GM13976 (cell line): Measurements from ENCODE around the gene MFSD11.
"Not testable (repeated sequence)": the region's sequence is repeated elsewhere in the genome, so short reads cannot be mapped to it uniquely, and the experiment has no call there.

Experiments used
- DNase-seq: peaks from one replicate; pipeline ENCODE4 v3.0.0; 2012; ENCODE audit warnings: low spot score
- in situ Hi-C: fragments of 300-500 bp; cut with MboI; formaldehyde crosslinking; loops from one replicate; pipeline ENCODE4 v1.12.0; 2022; ENCODE audit warnings: low sequenced_read_pairs, mixed read lengths, inconsistent platforms; ENCODE audit not compliant: unreplicated experiment
- TF ChIP-seq, protein P1 (sequence below): IDR thresholded peaks from 2 replicates; pipeline ENCODE4 v1.5.1; 2012; ENCODE audit warnings: borderline replicate concordance, mild to moderate bottlenecking; ENCODE audit not compliant: insufficient read depth; ENCODE audit errors: extremely low read depth, missing control alignments, control extremely low read depth

MFSD11 gene

DNA sequence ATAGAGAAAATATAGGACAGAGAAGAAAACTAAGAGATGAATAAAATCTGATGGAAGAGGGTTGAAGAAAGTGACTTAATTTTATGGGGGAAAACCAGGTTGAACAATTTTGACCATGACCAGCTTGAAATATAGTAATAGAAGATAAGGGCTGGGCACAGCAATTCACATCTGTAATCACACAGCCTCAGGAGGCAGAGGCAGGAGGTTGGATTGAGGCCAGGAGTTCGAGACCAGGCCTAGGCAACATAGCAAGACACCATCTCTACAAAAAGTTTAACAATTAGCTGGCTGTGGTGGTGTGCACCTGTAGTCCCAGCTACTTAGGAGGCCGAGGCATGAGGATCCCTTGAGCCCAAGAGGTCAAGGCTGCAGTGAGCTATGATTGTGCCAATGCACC is 35.8 kb upstream of the MFSD11 start:
- in situ Hi-C loops = no loop called here
- DNase-seq = no peak
- TF ChIP-seq, protein P1, sequence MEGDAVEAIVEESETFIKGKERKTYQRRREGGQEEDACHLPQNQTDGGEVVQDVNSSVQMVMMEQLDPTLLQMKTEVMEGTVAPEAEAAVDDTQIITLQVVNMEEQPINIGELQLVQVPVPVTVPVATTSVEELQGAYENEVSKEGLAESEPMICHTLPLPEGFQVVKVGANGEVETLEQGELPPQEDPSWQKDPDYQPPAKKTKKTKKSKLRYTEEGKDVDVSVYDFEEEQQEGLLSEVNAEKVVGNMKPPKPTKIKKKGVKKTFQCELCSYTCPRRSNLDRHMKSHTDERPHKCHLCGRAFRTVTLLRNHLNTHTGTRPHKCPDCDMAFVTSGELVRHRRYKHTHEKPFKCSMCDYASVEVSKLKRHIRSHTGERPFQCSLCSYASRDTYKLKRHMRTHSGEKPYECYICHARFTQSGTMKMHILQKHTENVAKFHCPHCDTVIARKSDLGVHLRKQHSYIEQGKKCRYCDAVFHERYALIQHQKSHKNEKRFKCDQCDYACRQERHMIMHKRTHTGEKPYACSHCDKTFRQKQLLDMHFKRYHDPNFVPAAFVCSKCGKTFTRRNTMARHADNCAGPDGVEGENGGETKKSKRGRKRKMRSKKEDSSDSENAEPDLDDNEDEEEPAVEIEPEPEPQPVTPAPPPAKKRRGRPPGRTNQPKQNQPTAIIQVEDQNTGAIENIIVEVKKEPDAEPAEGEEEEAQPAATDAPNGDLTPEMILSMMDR = no peak

DNA sequence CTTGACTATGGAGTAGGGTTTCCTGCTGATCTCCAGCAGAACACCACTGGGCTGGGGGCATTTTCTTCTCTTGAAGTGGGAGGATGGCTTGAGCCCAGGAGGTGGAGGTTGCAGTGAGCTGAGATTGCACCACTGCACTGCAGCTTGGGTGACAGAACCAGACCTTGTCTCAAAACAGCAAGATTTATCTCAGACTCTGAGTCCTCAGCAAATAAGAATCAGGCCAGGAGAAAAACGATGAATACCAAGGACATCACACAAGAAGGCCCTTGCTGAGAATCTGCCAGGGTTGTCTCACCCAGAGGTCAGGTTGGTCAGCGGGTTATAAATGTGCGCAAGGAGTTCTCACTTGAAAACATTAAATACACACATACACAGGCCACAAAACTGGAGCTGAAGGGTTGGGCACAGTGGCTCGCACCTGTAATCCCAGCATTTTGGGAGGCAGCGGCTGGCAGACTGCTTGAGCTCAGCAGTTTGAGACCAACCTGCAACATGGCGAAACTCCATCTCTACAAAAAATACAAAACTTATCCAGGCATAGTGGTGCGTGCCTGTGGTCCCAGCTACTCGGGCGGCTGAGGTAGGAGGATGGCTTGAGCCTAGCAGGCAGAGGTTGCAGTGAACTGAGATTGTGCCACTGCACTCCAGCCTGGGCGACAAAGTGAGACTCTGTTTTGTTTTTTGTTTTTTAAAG is 34.8 kb upstream of the MFSD11 start:
- in situ Hi-C loops = no loop called here
- DNase-seq = no peak
- TF ChIP-seq, protein P1 = no peak

DNA sequence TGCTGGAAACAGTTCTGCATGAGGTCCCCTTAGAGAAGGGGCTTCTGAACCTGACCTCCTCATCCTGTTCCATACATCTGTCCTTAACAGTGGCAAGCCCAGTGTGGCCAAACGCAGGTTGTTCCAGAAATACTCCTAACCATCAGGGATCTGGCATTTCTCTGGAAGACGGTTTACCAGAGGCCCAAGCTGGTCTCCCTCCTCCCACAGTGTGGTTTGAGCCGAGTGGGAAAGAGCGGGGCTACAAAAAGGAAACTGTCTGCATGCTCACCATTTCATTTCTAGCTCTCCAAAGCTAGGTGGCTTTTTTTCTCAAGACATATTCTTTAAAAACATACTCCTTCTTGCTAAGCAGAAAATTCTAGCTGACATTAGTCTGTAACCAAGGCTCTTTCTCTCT is 33.1 kb upstream of the MFSD11 start:
- DNase-seq = no peak
- in situ Hi-C loops = no loop called here
- TF ChIP-seq, protein P1 = no peak

DNA sequence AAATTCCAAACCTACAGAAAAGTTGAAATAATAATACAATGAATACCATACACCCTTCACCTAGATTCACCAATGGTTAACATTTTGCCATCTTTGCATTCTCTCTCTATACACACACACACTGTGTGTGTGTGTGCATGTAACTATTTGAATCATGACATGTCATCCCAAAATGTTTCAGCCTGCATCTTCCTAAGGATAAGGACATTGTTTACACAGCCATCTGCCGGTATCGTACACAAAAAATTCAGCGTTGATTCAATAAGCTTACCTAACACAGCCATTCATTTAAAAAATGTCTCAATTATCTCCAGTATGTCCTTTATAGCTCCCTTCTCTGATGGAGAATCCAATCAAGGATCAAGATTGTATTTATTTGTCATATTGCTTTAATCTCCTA is 31.1 kb upstream of the MFSD11 start:
- DNase-seq = no peak

DNA sequence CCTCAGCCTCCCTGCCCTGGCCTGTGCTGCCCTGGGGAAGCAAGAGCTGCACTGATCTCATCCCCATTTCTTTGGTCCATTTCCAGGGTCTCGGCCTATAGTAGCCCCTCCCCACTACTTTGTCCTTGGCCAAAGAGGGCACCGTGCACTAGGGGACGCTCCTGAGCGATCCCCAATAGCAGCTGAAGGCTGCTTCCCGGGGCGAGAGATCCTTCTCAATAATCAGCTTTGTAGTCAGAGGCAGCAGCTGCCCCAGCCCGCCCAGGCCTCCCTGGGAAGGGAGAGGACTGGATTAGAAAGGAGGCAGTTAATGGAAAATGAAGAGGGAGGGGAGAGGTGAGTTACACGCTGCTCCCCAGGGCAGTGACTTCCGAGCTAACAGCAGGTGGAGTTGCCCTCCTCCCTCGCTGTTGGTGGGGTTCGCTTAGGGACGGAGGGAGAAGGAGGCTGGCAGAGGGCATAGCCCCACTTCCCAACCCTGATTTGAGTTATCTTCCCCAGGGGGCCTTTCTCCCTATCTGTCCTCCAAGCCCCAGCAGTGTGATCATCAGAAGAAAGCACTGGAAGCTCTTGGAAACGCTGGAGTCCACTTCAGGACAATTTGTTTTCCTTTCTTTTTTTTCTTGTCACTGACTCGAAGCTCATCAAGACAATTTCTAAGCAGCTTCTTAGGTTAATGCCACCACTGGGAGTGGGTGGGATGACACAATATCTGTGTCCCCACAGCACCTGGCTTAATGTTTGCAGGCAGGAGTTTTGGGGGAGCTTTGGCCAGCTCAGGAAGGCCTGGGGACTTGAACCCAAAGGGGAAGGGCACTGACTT is 29.7 kb upstream of the MFSD11 start:
- TF ChIP-seq, protein P1 = no peak
- in situ Hi-C loops = no loop called here
- no peak for DNase-seq

More for the DNA sequence above, 31.1 kb upstream of the MFSD11 start:
- TF ChIP-seq, protein P1 = no peak
- in situ Hi-C loops = no loop called here

DNA sequence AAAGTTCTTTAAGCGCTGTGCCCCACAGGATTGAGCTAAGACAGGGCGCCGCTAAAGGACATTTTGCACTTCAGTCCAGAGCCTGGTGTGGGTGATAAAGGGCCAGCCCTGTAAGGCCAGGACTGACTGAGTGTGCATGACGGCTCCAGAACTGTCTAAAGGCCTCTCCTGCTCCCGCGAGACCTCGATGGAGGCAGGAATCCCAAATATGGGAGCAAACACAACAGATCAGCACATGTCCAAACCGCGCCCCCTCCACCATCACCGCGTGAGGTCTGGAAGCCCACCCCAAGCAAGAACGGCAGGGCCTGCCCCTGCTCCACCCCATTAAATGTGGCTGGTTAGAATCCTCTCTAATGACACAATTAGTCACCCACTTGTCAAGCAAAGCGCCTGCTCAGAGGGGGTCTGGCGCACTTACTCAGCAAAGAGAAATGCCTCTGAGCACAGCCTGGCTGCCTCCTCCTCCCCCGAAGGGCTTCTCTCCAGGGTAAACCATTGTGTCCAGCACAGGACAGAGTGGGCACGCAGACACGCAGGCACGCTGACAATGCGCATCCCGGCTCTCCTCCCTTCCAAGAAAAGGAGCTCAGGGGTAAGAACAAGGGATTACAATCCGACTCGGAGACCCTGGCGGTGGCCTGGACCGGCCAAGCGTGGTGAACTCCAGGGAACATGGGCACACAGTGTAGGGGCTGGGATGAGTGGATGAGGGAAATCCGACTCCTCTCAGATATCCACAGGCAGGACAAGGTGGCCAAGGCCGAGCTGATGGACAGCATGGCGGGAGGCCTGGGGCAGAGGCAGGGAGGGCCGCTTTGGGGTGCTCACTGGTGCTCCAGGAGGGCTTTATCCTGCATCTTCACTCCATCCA is 28.6 kb upstream of the MFSD11 start:
- no peak for DNase-seq
- in situ Hi-C loops = no loop called here
- TF ChIP-seq, protein P1 = no peak

DNA sequence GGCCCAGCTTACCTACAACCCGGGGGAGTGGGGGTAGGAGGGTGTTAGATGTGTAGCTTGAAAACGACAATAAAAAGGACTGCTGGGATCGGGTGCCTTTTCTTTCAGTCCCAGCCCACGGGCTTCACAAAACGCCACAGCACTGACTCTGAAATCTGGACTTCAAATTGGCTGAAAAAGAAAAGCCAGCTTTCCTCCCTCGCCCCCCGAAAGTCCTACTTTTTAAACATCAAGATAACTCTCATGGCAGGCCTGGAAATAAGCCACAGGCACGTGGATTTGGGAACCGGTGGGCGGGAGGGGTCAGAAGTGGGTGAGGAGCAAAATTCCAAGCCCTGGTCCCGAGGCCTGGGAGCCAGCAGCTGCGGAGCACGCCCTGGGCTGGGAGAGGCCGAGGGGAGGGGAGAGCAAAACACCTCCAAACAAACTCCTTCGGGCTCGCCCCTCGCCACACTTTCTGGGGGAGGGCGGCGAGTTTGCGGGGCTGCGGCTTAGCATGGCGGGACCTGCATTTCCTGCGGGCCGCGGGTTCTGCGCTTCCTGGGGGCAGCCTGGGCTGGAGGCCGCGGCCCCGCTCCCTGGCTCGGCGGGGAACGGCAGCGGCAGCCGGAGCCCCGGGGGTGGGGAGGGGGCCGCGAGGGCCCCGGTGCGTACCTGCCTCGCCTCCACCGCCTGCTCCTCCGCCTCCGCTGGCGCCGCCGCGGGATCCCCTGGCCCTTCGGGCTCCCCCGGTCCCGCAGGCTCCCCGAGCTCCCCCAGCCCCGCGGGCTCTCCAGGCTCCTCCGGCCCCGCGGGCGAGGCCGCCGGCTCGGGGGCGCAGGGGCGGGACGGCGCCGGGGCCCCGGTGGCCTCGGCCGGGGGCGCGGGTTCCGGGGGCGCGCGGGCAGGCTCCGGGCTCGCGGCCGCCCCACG is 27.7 kb upstream of the MFSD11 start:
- in situ Hi-C loops = not testable (repeated sequence)

More for the DNA sequence above, 27.7 kb upstream of the MFSD11 start:
- not testable (repeated sequence) for DNase-seq
